AG10803 (cell line): ENCODE data around the gene NFIC.

Source experiments
- DNase-seq: peaks from one replicate; pipeline ENCODE4 v3.0.0; 2010; ENCODE audit warnings: low read depth
- H3K4me3 ChIP-seq: 2 replicates; pipeline ENCODE4 v1.5.1; 2011; ENCODE audit warnings: mild to moderate bottlenecking, low read length, control low read depth
- CTCF ChIP-seq: conservative IDR thresholded peaks from 2 replicates; pipeline ENCODE4 v1.5.1; 2011; ENCODE audit warnings: mild to moderate bottlenecking, low read length, control low read depth, inconsistent platforms

The NFIC gene

GRCh38 chr19:3518659-3519058, 152.3 kb downstream of the NFIC start:
- no peak overlapping the region for H3K4me3 ChIP-seq
- DNase-seq, result no peak

More at GRCh38 chr19:3518659-3519058, 152.3 kb downstream of the NFIC start:
- TF ChIP-seq CTCF, result no peak
